MV-4-11 (cell line): ENCODE results near the gene C1R.

Experiments used
- DNase-seq: peaks from one replicate; lab custom pipeline; 2025; lab: John Stamatoyannopoulos, UW

C1R gene

DNA sequence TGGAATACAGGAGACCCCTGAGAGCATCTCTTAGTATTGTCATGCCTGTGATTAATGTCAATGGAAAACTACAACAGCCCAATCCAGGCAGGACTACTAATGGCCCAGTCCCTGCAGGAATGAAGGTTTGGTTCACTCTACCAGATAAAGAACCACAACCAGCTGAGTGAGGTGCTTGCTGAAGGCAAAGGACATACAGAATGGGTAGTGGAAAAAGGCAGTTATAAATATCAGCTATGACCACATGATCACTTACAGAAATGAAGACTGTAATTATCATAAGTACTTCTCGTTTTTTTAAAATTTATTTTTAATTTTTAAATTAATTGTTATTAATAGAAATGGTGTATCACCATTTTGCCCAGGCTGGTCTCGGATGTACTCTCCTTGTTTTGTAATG, 56.8 kb downstream of the C1R start:
- DNase-seq = no peak

DNA sequence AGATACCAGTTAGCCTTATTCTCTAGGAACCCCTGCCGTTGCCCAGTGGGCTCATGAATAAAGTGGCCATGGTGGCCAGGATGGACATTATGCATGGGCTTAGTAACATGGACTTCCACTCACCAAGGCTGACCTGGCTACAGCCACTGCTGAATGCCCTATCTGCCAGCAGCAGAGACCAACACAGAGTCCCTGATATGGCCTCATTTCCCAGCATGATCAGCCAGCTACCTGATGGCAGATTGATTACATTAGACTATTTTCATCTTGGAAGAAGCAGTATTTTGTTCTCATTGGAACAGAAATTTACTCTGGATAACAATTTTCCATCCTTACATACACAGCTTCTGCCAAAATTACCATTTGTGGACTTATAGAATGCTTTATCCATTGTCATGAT, 57.8 kb downstream of the C1R start:
- no peak for DNase-seq

DNA sequence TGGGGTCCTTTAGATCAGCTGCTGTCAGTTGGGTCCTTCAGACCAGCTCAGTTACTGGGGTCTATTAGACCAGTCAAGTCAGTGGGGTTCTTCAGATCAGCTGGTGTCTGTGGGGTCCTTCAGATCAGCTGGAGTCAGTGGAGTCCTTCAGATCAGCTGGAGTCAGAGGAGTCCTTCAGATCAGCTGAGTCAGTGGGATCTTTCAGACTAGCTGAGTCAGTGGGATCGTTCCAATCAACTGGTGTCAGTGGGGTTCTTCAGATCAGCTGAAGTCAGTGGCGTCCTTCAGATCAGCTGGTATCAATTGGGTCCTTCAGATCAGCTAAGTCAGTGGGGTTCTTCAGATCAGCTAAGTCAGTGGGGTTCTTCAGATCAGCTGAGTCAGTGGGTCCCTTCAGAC, 59.3 kb downstream of the C1R start:
- DNase-seq = no peak

DNA sequence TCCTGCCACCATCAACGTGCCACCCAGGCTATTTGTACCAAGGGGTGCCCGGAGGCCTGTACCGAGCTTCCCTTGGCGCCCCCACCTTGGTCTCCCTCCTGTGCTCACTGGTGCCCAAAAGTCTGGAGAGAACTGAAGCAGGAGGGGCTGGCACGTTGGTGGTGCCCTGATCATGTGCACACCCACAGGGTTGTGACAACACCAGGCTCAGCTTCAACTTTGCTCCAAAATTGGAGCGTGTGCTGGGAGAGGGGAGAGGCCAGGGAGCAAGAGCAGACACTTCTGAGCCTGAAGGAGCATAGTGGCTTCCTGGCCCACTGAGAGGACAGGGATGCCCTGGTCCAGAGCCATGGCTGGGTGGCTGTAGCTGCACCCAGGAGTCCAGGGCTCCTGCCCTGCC, 60.9 kb downstream of the C1R start:
- DNase-seq = no peak
